Colonic mucosa (tissue), 4 donors: ENCODE results near the gene HIVEP2. TPM values are rescaled to one million over a fixed set of nuclear protein-coding genes. Genes with fewer than 3 reads are reported as not detected.

Experiments
- DNase-seq: peaks from one replicate; pipeline ENCODE4 v3.0.0-alpha.2; 2020
- H3K27ac ChIP-seq: fragments of 200-600 bp; one replicate; pipeline ENCODE4 v1.8.0; 2021
- H3K27me3 ChIP-seq: fragments of 200-600 bp; one replicate; pipeline ENCODE4 v1.8.0; 2021
- H3K36me3 ChIP-seq: fragments of 200-600 bp; one replicate; pipeline ENCODE4 v1.8.0; 2021
- H3K4me1 ChIP-seq: fragments of 200-600 bp; one replicate; pipeline ENCODE4 v1.8.0; 2021; ENCODE audit warnings: mild to moderate bottlenecking
- H3K4me3 ChIP-seq: fragments of 200-600 bp; one replicate; pipeline ENCODE4 v1.8.0; 2021
- H3K9ac ChIP-seq, 2 donors: one replicate each; pipeline ENCODE4 v1.7.0; 2013; ENCODE audit warnings: control low read depth in 2 of 2, low read depth in 2 of 2, low read length in 2 of 2
- H3K9me3 ChIP-seq: fragments of 200-600 bp; one replicate; pipeline ENCODE4 v1.8.0; 2021
- intact Hi-C: fragments of 100-400 bp; cut with DNase I; formaldehyde crosslinking; loops from one replicate; pipeline ENCODE4 v1.14.1; 2022
- total RNA-seq, 2 donors: library from RNA; stranded (reverse); fragmentation: NEBNext Ultra II Directional in 1 of 2; extraction: Animal tissue kit (Norgen Biotek cat#: 25700) in 1 of 2; gene quantifications; one replicate each; pipeline ENCODE4 v1.2.1, GENCODE V29; 2021
- TF ChIP-seq, protein P1 (sequence below): fragments of 200-600 bp; IDR thresholded peaks from one replicate; pipeline ENCODE4 v1.8.0; 2022; ENCODE audit warnings: antibody characterized with exemption, mild to moderate bottlenecking
- donor health status: healthy.
- donor health status: DM: no; HTN: no; CAD: no.
- donor health status: DM: no; HTN: no; CAD: no.

The HIVEP2 gene
- total RNA-seq, 2 donors from 2014 or later, result 5.3 to 15.2 TPM

DNA sequence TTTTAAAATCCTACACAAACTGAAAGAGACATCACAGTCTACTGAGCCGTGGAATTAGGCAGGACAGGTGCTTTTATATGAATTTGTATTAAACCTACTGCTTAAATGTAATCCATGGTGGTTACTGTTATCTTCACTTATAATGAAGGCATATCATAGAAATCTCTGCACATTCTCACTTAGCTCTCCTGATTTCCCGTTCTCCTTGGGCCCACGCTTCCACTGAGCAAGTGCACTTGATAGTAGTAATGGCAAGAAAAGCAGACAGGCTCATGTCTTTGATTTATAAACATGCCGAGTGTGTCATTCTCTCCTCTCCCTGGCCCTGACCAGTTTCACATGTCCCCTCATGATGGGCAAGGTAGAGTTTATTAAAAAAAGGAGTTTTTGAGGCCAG is 186.3 kb downstream of the HIVEP2 start:
- Histone ChIP-seq H3K9ac (no peak overlapping the region), H3K4me3 (no peak overlapping the region), H3K4me1 (no peaks in the 10 kb centered on the region), H3K27me3 (no peaks in the 10 kb centered on the region), H3K36me3 (no peaks in the 10 kb centered on the region), H3K9me3 (no peaks in the 10 kb centered on the region), H3K27ac (no peak overlapping the region)
- intact Hi-C loops, result no loop called here
- TF ChIP-seq, protein P1, sequence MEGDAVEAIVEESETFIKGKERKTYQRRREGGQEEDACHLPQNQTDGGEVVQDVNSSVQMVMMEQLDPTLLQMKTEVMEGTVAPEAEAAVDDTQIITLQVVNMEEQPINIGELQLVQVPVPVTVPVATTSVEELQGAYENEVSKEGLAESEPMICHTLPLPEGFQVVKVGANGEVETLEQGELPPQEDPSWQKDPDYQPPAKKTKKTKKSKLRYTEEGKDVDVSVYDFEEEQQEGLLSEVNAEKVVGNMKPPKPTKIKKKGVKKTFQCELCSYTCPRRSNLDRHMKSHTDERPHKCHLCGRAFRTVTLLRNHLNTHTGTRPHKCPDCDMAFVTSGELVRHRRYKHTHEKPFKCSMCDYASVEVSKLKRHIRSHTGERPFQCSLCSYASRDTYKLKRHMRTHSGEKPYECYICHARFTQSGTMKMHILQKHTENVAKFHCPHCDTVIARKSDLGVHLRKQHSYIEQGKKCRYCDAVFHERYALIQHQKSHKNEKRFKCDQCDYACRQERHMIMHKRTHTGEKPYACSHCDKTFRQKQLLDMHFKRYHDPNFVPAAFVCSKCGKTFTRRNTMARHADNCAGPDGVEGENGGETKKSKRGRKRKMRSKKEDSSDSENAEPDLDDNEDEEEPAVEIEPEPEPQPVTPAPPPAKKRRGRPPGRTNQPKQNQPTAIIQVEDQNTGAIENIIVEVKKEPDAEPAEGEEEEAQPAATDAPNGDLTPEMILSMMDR, result no peak
- no peak for DNase-seq

DNA sequence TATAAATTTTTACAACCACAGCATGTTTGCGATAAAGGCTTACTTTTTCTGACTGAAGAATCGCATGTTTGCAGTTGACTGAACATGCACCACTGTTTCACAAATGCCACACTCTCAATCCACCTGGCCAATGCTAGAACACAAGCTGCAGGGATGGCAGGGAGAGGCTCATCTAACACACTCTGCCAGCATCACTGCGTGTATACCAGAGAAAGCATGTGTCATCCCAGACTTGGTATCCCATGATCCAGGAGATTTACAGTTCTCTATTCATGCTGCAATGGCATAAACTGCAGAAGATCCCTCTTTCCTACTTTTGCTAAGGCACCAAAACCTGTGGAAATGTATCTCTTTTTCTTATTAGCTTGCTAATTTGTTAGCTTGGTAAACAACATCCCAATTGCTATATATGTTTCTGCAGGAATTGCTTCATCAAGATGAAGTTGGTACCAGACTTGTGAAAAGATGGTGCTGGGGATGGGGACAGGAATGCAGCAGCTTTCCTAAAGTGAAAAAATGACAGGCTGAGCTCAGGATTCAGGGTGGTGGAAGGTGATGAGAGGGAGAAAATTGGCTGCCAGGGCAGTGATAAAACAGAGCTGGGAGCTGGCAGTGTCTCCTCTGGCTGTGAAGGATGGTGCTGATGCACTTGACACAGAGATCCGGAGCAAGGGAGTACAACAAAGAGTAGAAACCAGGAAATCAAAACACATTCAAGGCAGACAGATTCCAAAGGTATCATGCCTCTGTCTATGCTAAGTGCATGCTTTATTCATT is 186.9 kb downstream of the HIVEP2 start:
- Histone ChIP-seq H3K27me3 (no peaks in the 10 kb centered on the region), H3K4me3 (no peak overlapping the region), H3K36me3 (peaks cover 5% of the 10 kb centered on the region), H3K27ac (no peak overlapping the region), H3K9ac (no peak overlapping the region), H3K4me1 (no peaks in the 10 kb centered on the region), H3K9me3 (no peaks in the 10 kb centered on the region)
- intact Hi-C loops, result no loop called here
- DNase-seq, result no peak
- TF ChIP-seq, protein P1, result no peak

DNA sequence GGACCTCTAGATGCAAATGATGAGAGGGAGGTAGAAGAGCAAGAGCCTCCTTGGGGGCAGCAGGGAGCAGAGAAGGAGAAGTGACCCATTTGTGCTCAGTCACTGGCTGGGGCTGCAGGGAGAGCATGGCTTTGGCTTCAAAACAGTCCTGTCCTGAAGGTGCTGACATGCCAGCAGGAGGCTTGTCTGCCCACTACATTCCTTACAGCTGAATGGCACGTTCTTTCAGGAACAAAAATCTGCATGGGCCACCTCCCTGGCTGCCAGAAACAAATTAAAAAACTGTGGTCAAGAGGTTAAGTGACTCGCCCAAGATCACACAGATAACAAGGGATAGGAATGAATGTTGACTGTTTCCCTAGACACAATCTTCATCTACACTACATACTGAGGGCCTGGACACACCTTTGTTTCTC is 188.8 kb downstream of the HIVEP2 start:
- intact Hi-C loops, result no loop called here
- DNase-seq, result no peak
- H3K36me3 ChIP-seq, result peaks cover 6% of the 10 kb centered on the region

DNA sequence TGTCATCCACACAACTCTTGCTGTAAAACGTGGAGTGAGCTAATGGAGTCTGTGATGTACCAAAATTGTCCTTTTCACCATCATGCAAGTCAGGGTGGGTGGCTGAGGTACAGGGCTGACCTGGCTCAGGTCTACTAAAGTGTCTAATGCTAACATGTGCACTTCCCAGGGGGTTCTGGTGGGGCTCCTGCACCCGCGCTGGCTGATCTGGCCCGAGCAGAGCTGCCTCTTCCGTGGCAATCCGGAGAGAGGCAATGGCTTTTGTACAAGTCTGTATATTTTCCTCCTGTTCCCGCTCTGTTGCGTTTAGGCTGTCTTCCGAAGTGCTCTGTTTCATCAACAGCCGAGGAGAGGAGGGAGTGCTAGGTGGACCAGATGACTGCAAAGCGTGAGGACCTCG is 191.8 kb downstream of the HIVEP2 start:
- Histone ChIP-seq H3K36me3 (peaks cover 6% of the 10 kb centered on the region), H3K9ac (no peak overlapping the region), H3K4me3 (no peak overlapping the region), H3K4me1 (no peaks in the 10 kb centered on the region), H3K27ac (no peak overlapping the region), H3K9me3 (no peaks in the 10 kb centered on the region), H3K27me3 (no peaks in the 10 kb centered on the region)
- TF ChIP-seq, protein P1, result no peak
- intact Hi-C loops, result no loop called here
- DNase-seq, result no peak

More for the DNA sequence above, 188.8 kb downstream of the HIVEP2 start:
- TF ChIP-seq, protein P1, result no peak
- Histone ChIP-seq H3K27me3 (no peaks in the 10 kb centered on the region), H3K27ac (no peak overlapping the region), H3K4me3 (no peak overlapping the region), H3K4me1 (no peaks in the 10 kb centered on the region), H3K9ac (no peak overlapping the region), H3K9me3 (no peaks in the 10 kb centered on the region)

DNA sequence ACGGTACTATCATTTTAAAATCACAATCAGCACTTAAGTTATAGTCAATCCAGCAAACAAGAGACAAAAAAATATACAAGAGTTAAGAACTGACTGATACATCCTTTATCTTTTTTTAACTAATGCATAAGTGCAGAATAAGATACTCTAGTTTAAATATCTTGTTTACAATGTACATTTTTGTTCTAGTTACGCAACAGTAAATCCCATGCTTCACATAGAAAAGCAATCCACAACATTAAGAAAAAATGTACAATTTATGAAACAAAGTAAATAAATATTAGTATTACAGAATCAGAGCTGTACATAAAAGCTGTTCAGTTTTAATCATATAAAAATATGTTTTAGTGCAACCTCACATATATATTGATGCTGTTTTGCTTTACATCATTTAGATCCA is 192.6 kb downstream of the HIVEP2 start:
- TF ChIP-seq, protein P1, result no peak
- H3K4me3 ChIP-seq, result no peak overlapping the region
- peaks cover 6% of the 10 kb centered on the region for H3K36me3 ChIP-seq

More for the DNA sequence above, 192.6 kb downstream of the HIVEP2 start:
- no peak overlapping the region for H3K27ac ChIP-seq
- H3K27me3 ChIP-seq, result no peaks in the 10 kb centered on the region
- DNase-seq, result no peak
- no peaks in the 10 kb centered on the region for H3K4me1 ChIP-seq
- no peaks in the 10 kb centered on the region for H3K9me3 ChIP-seq
- intact Hi-C loops, result no loop called here
- no peak overlapping the region for H3K9ac ChIP-seq
